HG02870 (cell line): ENCODE results near the gene PFN3.
"Not testable (repeated sequence)": the region's sequence is repeated elsewhere in the genome, so short reads cannot be mapped to it uniquely, and the experiment has no call there.

Experiments used
- ATAC-seq: cut with Tn5 transposase; IDR thresholded peaks from one replicate; pipeline ENCODE4 v1.9.1; 2021; ENCODE audit warnings: mild to moderate bottlenecking, moderate library complexity; ENCODE audit not compliant: unreplicated experiment

The PFN3 gene

DNA sequence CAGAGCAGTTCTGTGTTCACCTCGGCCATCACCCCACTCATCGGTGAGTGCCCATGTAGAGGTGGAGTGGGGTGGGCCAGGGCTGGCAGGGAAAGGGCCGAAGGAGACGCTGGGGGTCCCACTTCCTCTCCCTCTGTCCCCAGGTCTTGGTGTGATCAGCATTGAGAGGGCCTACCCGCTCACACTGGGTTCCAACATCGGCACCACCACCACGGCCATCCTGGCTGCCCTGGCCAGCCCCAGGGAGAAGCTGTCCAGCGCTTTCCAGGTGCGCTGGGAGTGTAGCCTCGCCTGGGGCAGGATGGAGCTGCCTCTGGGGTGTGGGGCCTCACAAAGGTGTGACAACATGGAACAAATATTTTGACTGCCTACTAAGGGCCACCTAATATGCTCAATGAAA lies 3.7 kb downstream of the PFN3 start:
- ATAC-seq: no peak

DNA sequence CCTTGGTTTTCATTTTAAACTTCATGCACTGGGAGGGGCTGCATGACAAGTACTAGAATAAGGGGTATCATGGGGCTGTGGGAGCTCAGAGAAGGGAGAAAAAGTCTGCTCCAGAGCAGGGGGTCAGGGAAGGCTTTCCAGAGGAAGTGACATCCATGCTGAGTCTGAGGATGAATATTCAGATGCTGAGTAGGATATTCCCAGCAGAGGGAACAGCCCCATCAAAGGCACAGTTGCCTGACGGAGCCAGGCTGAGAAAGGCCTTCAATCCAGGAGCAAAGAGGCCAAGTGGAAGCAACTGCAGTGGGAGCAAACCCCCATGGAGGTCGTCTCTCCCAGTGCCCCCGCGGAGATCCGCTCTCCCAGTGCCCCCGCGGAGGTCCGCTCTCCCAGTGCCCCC lies 4.4 kb downstream of the PFN3 start:
- no peak for ATAC-seq

DNA sequence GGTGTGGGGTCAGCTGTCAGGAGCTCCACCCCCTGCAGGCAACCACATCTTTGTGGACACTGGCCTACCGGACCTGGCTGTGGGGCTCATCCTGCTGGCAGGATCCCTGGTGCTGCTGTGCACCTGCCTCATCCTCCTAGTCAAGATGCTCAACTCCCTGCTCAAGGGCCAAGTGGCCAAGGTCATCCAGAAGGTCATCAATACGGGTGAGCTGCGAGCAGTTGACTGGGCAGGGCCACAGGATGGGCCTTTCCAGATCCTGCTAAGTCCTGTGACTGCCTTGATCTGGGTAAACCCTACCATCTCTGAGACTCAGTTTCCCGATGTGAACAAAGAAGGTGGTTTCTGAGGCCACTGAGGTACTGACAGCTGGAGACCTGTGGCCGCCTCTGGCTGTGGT lies 6.5 kb downstream of the PFN3 start:
- no peak for ATAC-seq

DNA sequence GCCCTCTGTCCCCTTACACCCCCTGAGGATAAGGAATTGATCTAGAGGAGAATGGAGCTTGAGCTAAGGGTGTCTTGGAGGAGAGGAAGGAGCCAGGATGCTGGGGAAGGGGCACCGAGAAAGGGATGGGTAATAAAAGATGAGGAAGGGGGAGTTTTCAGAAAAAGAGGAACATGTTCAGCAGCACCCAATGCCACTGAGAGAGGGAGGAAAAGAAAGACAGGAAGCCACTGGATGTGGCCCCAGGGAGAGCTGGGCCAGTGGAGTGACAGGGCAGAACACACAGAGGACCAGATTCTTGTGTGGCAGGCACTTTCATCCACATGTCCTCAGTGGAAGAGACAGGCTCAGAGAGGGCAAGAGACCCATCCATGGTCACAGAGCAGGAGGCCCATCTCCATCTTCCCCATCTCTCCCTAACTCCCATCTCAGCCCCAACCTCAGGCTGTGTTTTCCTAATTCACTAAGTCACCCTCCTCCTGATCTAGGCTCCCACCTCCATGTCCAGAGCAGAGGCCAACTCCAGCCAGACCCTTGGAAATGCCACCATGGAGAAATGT lies 7.2 kb downstream of the PFN3 start:
- ATAC-seq: no peak

DNA sequence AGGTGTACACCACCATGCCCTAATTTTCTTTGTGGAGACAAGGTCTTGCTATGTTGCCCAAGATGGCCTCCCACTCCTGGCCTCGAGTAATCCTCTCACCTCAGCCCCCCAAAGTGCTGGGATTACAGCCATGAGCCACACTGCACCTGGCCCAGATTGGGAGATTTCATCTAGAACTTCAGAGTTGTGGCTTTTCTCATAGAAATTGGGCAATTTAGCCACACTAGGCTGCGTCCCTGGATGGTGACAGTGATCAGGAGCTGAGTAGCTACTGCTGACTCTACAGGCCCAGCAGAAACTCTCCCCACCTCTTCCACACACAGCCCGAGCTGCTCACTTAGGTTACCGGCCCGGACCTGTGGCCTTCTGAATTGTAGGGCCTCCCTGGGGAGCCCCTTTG lies 7.7 kb downstream of the PFN3 start:
- ATAC-seq: no peak

DNA sequence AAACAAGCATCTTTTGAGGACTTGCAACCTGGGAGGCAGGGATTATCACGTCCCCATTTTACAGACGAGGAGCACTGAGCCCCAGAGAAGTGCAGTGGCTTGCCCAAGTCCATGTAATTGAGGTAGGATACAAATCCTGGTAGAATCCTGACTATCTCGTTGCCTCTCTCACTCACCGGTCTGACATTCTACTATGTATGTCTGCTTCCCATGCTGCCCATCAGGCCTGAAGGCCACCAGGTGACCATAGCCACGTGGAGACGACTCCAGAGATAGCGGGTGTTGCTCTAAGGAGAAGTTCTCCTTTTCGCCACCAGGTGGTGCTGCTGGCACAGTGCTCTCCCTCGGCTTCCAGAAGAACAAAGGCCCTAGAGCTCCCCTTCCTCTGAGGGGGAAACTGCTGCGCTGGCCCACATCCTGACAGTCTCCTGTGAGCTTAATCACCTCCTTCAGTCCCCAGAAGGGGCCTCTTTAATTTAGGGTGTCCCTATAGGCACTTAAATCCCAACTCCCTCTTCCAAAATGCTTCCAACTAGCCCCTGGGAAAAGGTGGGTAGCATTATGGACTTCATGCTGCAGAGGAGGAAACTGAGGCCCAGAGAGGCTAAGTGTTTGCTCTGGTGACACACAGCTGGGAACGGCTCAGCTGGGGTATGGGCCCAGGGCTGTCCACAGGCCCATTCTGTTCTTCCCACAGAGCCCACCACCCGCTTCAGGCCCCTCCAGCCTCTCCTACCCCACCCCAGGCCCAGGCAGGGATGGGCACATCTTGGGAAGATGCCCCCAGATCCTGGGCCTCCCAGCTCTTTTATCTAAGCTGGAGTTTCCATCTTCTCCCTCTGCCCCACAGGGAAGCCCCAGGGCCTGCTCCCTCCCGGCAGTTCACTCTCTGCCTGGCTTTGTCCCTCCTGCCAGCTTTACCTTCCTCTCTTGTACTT lies 9.8 kb downstream of the PFN3 start:
- ATAC-seq: peak; percentile 47

DNA sequence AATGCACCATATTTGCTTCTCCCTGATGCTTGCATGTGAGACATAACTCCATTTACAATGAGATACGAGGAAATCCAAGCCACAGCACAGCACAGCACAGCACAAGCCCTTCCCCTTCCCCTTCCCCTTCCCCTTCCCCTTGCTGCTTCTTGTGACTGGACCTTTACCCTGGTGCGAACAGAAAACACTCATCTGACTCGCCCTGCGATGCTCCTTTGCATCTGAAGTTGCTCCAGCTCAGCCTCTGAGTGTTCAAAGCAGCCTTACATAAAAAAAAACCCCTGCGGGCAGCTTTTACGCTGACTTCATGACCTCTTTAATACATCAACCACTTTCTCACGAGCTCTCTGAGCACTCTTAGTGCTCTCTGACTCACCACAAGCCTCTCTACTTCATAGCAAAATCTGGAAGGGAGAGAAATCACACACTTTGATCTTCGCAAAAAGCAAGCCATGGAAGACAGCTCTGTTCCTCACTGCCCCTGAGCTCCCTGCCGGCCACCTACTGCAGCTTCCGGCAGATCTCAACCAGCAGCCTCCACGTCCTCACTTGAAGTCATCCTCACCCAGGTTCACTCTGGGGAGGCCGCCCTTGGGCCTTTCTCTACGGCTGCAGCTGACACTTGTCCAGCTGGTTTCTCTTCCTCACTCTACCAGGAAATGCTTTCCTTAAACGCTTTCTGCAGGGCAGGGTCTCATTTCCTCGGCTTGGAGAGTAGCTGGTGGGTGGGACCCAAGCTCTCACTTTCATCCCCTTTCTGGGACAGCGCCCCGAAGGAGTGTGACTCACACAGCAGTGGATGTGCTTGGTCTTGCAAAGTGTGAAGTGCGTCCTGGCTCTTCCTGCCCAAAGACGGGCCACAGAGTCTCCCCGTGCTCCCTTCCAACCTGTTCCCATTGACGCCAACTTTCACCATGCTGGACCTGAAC lies 11.0 kb downstream of the PFN3 start:
- peak; percentile 44 for ATAC-seq

DNA sequence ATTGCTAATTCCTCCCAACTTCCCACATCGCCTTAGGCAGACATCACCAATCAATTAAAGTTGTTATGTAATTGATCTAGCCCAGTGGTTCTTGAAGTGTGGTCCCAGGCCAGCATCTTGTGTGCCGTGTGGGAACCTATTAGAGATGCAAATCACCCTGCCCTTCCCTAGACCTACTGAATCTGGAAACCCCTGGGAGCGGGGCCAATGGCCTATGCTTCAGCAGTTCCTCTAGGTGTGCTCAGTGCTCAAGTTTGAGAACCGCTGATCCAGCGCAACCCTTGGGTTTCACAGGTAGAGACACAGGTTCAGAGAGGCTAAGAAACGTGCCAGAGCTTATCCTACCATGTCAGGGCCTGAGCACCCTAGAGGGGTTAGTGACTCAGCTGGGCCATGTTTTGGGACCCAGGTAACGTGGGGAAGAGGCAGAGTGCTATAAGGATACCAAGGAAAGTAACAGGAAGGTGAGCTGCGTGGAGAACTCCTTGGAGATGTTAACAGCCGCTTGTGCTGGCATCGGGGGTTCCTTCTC lies 11.9 kb downstream of the PFN3 start:
- ATAC-seq: no peak

DNA sequence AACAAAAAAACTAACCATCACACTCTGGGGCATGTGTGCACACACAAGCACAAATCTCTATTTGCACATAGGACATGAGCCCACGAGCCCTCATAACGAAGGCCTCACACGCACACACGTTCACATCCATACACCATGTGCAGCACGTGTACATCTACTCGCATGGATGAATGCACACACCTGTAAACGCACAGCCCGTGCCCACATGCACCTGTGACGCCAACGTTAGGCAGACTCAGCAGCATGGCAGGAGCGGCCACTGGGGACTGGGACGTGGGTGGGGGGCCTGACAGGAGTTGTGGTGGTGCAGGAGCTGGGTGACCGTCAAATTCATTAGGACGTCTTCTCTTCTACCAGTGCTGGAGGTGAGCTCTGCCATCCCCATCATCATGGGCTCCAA lies 13.1 kb downstream of the PFN3 start:
- ATAC-seq: no peak

DNA sequence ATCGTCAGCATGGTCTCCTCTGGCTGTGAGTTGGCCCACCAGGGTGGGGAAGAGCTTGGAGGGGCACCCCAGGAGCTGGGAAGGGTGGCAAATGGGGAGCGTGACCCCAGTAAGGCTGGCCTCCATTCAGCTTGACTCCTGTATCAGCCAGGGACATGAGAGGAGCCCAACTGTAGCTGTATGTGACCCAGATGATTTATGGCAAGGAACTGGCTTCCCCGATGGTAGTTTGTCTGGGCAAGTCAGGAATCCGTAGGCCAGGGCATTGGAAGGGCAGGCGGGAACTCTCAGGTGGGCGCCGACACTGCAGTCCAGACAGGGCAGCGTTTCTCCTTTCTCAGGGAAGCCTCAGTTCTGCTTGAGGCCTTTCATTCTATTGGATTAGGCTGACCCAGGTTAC lies 13.9 kb downstream of the PFN3 start:
- ATAC-seq: no peak

DNA sequence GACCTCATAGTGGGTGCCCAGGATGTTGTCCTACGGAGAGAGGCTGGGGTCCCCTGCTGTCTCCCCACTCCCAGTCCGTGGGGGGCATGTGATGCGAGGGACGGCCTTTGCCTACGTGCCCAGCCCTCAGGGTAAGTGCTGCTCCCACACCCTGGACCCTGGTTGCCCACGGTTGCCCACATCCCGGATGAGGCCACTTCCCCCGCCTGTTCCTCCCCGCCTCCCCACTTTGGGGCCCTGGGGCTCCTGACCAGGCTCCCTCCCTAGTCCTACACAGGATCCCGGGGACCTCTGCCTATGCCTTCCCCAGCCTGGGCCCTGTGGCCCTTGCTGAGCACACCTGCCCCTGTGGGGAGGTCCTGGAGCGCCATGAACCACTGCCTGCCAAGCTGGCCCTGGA lies 14.7 kb downstream of the PFN3 start:
- no peak for ATAC-seq

DNA sequence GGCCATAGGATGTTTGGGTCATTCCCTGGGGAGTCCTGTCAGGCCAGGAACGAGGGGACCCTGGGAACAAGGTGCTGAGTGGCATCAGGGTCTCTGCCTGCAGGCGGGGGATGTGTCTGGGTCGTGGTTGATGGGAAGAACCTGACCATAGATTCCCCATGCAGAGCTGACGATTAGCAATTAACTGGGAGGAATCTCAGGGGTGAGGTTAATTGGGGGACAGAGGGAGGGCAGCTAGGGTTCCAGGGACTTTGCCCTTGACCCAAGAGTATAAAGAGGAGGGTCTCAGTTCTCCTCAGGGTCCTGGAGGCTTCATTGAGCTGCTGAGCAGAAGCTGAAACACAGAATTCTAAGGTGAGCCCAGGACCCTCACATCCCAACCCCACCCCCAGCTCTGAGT lies 16.3 kb downstream of the PFN3 start, which contains the start of gene SLC34A1:
Gene SLC34A1 (plus strand): TSS at position 301 of the 400 bp plus-strand sequence. CDS start 1,308 bp downstream, outside the sequence.
- no peak for ATAC-seq

DNA sequence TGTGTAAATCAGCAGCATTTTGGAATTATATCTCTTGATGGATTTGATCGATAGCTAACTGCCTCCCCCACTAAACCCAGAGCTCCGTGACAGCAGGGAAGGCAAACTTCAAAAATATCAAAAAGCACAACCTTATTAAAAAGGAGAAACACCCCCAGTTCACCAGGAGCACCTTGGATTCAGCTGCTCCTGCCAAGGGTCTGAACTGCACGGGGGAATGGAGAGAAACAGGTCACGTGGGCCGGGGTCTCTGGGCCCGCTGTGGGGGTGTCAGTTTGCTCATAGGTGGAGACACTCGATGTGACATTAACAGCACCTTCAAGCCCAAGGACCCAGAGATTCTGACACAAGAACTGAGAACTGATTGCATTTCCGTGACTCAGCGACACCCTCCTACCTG lies 17.3 kb downstream of the PFN3 start:
- ATAC-seq: no peak

DNA sequence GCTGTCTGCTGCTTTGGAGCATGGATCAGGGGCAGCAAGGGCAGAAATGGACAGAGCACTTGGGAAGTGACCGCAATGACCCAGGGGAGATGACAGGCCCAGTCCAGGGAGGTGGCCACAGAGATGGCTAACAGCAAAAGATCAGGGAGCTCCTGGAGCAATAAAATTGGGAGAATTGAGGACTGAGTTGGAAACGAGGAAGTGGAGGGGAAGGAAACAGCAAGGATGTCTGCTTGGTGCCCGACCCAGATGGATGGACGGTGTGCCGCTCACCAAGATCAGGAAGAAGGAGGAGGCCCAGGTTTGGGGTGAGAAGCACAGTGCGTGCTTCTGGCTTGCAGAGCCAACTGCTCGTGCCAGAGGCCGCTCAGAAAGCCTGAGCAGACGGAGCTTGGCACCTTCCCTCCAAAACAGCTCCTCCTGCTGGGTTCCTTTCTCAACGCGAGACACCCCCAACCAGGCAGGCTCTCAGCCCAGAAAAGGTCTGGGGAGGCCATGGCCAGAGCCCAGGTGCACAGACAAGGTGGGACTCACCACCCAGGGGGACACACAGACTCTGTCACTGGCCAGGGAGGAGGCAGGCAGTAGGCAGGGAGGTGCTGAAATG lies 17.9 kb downstream of the PFN3 start:
- ATAC-seq: no peak

DNA sequence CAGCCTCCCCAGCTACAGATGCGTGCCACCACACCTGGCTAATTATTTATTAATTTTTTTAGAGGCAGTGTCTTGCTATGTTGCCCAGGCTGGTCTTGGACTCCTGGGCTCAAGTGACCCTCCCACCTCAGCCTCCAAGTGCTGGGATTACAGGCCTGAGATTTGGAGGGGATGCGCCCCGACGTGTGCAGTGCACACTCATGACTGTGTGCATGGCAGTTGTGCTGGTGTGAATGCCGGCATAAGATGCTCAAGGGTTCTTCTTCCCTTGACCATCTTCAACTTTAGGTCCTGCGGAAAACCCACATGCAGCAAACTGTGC lies 19.7 kb downstream of the PFN3 start:
- no peak for ATAC-seq

DNA sequence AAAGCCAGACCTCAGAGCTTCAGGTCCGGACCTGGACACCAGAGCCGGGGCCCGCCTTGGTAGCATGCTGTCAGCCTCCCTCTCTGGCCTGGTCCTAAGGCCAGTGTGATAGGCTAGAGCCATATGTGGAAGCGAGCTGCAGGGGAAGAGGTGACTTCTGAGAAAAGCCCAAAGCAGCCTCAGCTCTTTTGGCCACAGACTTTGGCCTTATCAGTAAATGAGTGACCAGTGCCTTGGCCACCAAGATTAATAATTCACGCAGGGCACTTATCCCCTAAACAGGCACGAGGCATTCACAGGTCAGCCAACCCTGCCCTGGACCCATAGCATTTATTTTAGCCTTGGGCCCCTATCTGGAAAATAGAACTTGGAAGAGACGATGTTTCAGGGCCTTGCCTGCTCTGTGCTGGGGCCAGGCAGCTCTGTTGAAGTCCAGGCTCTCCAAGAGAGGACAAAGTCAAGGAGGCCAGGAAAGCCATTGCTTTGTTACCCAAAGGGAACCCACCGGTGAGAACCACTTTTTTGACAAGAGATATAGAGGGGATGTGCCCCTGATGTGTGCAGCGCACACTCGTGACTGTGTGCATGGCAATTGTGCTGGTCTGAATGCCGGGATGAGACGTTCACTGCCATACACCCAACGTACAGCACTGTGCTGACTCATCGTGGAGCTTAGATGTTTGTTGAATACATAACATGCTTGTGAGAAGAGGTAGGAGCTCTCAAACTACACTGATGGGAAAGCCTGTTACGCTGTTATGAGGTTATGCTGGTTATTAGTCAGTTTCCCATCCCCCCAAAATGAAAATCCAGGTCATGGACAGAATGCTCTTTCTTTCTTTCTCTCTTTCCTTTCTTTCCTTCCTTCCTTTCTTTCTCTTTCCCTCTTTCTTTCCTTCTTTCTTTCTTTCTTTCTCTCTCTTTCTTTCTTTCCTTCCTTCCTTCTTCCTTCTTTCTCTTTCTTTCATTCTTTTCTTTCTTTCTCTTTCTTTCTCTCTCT lies 21.3 kb downstream of the PFN3 start:
- ATAC-seq: no peak

DNA sequence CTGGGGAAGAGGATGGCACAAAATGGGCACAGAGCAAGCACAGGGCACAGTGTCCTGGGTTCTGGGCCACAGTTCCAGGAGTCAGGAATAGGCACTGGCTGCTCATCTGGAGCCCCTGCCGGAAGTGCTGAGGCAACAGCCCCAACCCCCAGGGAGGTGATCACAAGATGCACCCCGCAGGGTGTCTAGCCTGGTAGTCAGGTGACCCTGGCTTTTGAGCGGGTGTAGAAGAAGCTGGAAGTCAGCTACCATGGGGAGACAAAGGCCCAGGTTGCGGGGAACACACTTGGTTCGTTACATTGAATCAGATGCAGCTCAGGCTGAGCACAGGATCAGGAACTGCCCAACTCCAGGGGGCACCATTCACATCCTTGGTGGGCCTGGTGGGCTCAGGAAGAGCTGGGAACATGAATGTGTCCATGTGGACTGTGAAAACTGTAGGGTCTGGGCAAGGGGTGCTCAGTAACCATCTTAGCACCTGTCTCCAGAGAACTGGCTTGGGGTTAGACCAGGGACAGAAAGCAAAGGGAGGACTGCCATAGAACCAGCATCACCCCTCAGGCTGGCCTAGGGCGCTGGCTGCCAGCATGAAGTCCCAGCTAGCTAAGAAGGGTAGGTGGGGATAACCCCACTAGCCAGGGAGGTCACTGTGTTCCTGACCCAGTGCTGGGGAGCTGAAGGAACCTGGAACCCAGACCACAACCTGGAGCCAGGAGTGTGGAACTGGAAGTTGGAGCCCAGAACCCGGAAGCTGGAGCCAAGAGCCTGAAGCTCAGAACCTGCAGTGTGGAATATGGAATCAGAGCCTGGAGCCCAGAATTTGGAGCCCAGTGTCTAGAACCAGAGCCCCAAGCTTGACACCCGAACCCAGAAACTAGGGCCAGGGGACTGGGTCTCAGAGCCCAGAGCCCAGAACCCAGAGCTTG lies 22.3 kb downstream of the PFN3 start:
- ATAC-seq: no peak

DNA sequence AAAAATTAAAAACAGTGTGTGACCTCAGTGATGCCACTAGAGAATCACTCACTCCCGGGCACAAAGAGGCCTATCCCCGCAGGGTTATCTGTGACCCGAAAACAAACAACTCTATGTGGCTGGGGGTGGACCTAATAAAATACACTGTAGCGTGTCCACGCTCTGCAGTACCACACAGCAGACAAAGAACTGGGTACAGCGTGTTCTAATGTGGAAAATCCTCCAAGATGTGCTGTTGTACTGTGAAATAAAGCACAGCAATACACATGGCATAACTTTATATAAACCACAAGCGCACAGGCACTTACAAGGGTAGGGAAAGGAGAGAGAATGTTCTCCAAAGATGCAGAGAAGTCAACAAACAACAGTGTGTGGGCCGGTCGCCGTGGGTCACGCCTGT lies 24.4 kb downstream of the PFN3 start:
- no peak for ATAC-seq

DNA sequence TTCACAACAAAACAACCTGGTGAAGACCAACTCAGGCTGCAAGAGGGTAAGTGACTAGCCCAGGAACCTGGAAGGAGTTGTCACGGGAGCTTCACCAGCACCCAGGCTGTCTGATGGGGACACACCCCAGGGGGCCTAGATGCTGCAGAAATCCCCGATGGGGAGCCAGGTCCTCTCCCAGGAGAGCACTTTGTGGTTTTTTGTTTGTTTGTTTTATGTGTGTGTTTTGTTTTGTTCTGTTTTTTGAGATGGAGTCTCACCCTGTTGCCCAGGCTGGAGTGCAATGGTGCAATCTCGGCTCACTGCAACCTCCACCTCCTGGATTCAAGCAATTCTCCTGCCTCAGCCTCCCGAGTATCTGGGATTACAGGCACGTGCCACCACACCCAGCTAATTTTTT lies 24.9 kb downstream of the PFN3 start:
- not testable (repeated sequence) for ATAC-seq
